ENCODE data around the gene TUBB4A. TPM values are rescaled to one million over a fixed set of nuclear protein-coding genes. Genes with fewer than 3 reads are reported as not detected.
A peak's percentile ranks its signal among the peaks of the same experiment; 100 is the strongest.
"Not testable (repeated sequence)": the region's sequence is repeated elsewhere in the genome, so short reads cannot be mapped to it uniquely, and the experiment has no call there.

The TUBB4A gene
- total and polyA plus RNA-seq, 2 experiments from 2014 or later = 4.4 to 7.3 TPM

DNA sequence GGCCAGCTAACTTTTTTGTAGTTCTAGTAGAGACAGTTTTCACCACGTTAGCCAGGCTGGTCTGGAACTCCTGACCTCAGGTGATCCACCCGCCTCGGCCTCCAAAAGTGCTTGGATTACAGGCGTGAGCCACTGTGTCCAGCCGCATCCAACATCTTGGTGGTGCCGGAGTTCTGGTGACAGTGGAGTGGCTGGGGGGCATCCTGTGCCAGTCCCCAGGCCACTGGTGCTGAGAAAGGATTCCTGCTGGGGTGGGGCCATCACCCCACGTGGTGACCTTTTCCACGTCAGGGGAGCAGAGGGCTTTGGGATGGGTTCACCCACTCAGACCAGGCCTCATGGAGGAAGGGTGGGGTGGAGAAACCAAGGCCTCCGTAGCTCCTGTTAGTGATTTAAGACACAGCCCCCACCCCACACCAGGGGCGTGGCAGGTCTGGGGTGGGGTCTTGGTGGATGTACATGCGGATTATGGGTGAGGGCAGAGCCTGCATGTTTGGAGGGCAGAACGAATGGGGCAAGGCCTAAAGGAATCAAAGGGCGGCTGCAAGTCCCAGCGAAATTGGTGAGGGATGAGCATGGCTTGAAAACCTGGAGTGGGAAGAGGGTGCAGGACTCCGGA is 12.9 kb upstream of the TUBB4A start:
- no peaks in the 10 kb centered on the region for H3K4me1 ChIP-seq (ENCODE audit: insufficient read depth)
- H2AFZ ChIP-seq = no peak overlapping the region
- no peak overlapping the region for H3K4me3 ChIP-seq
- DNase-seq (ENCODE audit: low spot score) = no peak
- no peaks in the 10 kb centered on the region for H4K20me1 ChIP-seq (ENCODE audit: insufficient read depth, poor library complexity, severe bottlenecking)
- H3K9me2 ChIP-seq (replicated peaks; ENCODE audit: insufficient read depth) = no peaks in the 10 kb centered on the region
- H3K4me2 ChIP-seq = no peak overlapping the region
- no peaks in the 10 kb centered on the region for H3K79me2 ChIP-seq
- H3K27ac ChIP-seq = no peak overlapping the region
- no peaks in the 10 kb centered on the region for H3K9me3 ChIP-seq (ENCODE audit: low read depth)
- 95% methylated on average over 15 of the region's 15 CpGs for WGBS (ENCODE audit: low lambda C conversion rate, missing lambda C conversion rate)
- H3K36me3 ChIP-seq (replicated peaks; ENCODE audit: insufficient read depth, low read depth) = no peaks in the 10 kb centered on the region
- TF ChIP-seq EZH2phosphoT487 (IDR thresholded peaks at IDR 0.05; ENCODE audit: low read depth, severe bottlenecking, unreplicated experiment) = no peak
- TF ChIP-seq, protein P1, sequence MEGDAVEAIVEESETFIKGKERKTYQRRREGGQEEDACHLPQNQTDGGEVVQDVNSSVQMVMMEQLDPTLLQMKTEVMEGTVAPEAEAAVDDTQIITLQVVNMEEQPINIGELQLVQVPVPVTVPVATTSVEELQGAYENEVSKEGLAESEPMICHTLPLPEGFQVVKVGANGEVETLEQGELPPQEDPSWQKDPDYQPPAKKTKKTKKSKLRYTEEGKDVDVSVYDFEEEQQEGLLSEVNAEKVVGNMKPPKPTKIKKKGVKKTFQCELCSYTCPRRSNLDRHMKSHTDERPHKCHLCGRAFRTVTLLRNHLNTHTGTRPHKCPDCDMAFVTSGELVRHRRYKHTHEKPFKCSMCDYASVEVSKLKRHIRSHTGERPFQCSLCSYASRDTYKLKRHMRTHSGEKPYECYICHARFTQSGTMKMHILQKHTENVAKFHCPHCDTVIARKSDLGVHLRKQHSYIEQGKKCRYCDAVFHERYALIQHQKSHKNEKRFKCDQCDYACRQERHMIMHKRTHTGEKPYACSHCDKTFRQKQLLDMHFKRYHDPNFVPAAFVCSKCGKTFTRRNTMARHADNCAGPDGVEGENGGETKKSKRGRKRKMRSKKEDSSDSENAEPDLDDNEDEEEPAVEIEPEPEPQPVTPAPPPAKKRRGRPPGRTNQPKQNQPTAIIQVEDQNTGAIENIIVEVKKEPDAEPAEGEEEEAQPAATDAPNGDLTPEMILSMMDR (IDR thresholded peaks at IDR 0.05; ENCODE audit: poor library complexity) = no peak
- no peak for TF ChIP-seq EZH2 (IDR thresholded peaks at IDR 0.05; ENCODE audit: borderline replicate concordance)
- H3K27me3 ChIP-seq = no peaks in the 10 kb centered on the region

DNA sequence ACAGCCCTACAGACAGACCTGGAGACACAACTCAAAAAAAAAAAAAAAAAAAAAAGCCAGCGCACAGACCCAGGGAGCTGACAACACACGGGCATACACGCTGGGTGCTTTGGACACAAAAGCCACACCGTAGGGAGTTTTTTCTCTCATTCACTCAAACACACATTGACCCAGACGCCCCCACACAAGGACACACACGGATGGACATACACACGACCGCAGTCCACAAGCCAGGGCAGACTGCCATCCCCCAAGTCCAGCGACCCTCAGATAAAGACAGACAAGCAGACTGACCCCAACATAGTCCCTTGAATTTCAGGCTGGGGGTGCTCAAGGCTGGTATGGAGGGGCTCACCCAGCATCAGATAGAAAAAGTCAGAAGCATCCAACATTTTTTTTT is 12.0 kb upstream of the TUBB4A start:
- H3K4me3 ChIP-seq = no peak overlapping the region
- H4K20me1 ChIP-seq (ENCODE audit: insufficient read depth, poor library complexity, severe bottlenecking) = no peaks in the 10 kb centered on the region
- H3K36me3 ChIP-seq (replicated peaks; ENCODE audit: insufficient read depth, low read depth) = no peaks in the 10 kb centered on the region
- DNase-seq (ENCODE audit: low spot score) = no peak
- no peaks in the 10 kb centered on the region for H3K79me2 ChIP-seq
- H3K4me2 ChIP-seq = no peak overlapping the region
- no peak for TF ChIP-seq EZH2phosphoT487 (IDR thresholded peaks at IDR 0.05; ENCODE audit: low read depth, severe bottlenecking, unreplicated experiment)
- H3K9me2 ChIP-seq (replicated peaks; ENCODE audit: insufficient read depth) = no peaks in the 10 kb centered on the region
- H3K4me1 ChIP-seq (ENCODE audit: insufficient read depth) = no peaks in the 10 kb centered on the region
- H2AFZ ChIP-seq = no peak overlapping the region
- H3K27ac ChIP-seq = peak overlapping the region; percentile 82
- 80% methylated on average over 9 of the region's 9 CpGs for WGBS (ENCODE audit: low lambda C conversion rate, missing lambda C conversion rate)
- no peaks in the 10 kb centered on the region for H3K27me3 ChIP-seq
- H3K9me3 ChIP-seq (ENCODE audit: low read depth) = no peaks in the 10 kb centered on the region

- H3K9me3 ChIP-seq (ENCODE audit: low read depth) = no peaks in the 10 kb centered on the region
- no peaks in the 10 kb centered on the region for H3K79me2 ChIP-seq
- H3K9me2 ChIP-seq (replicated peaks; ENCODE audit: insufficient read depth) = no peaks in the 10 kb centered on the region
- H3K4me1 ChIP-seq (ENCODE audit: insufficient read depth) = no peaks in the 10 kb centered on the region
- DNase-seq (ENCODE audit: low spot score) = no peak
- H2AFZ ChIP-seq = no peak overlapping the region
- TF ChIP-seq EZH2phosphoT487 (IDR thresholded peaks at IDR 0.05; ENCODE audit: low read depth, severe bottlenecking, unreplicated experiment) = no peak
- TF ChIP-seq, protein P1 (IDR thresholded peaks at IDR 0.05; ENCODE audit: poor library complexity) = no peak
- no peak for TF ChIP-seq EZH2 (IDR thresholded peaks at IDR 0.05; ENCODE audit: borderline replicate concordance)
- no peak overlapping the region for H3K27ac ChIP-seq
- no peaks in the 10 kb centered on the region for H4K20me1 ChIP-seq (ENCODE audit: insufficient read depth, poor library complexity, severe bottlenecking)
- H3K27me3 ChIP-seq = no peaks in the 10 kb centered on the region
- no peak overlapping the region for H3K4me3 ChIP-seq
- no peaks in the 10 kb centered on the region for H3K36me3 ChIP-seq (replicated peaks; ENCODE audit: insufficient read depth, low read depth)
- no peak overlapping the region for H3K4me2 ChIP-seq
- 77% methylated on average over 7 of the region's 7 CpGs for WGBS (ENCODE audit: low lambda C conversion rate, missing lambda C conversion rate)
These were observed 8.5 kb upstream of the TUBB4A start for GRCh38 chr19:6510618-6511017.

GRCh38 chr19:6509118-6509971 is 7.2 kb upstream of the TUBB4A start:
- Histone ChIP-seq H3K4me3 (no peak overlapping the region), H3K27me3 (no peaks in the 10 kb centered on the region), H2AFZ (no peak overlapping the region), H3K9me3 (ENCODE audit: low read depth) (no peaks in the 10 kb centered on the region), H3K27ac (no peak overlapping the region), H4K20me1 (ENCODE audit: insufficient read depth, poor library complexity, severe bottlenecking) (no peaks in the 10 kb centered on the region), H3K4me1 (ENCODE audit: insufficient read depth) (no peaks in the 10 kb centered on the region), H3K79me2 (no peaks in the 10 kb centered on the region), H3K9me2 (replicated peaks; ENCODE audit: insufficient read depth) (no peaks in the 10 kb centered on the region), H3K36me3 (replicated peaks; ENCODE audit: insufficient read depth, low read depth) (no peaks in the 10 kb centered on the region), H3K4me2 (no peak overlapping the region)
- peak; percentile 45 for DNase-seq (ENCODE audit: low spot score)
- 79% methylated on average over 20 of the region's 20 CpGs for WGBS (ENCODE audit: low lambda C conversion rate, missing lambda C conversion rate)
- TF ChIP-seq, protein P1 (IDR thresholded peaks at IDR 0.05; ENCODE audit: poor library complexity) = no peak
- no peak for TF ChIP-seq EZH2phosphoT487 (IDR thresholded peaks at IDR 0.05; ENCODE audit: low read depth, severe bottlenecking, unreplicated experiment)

GRCh38 chr19:6508028-6508771 is 6.1 kb upstream of the TUBB4A start:
- not testable (repeated sequence) for H2AFZ ChIP-seq; H3K9me2 ChIP-seq (replicated peaks; ENCODE audit: insufficient read depth); H3K4me2 ChIP-seq; H3K27me3 ChIP-seq; H3K4me3 ChIP-seq; H3K4me1 ChIP-seq (ENCODE audit: insufficient read depth); H3K79me2 ChIP-seq; H3K27ac ChIP-seq; H4K20me1 ChIP-seq (ENCODE audit: insufficient read depth, poor library complexity, severe bottlenecking); DNase-seq (ENCODE audit: low spot score); H3K9me3 ChIP-seq (ENCODE audit: low read depth); H3K36me3 ChIP-seq (replicated peaks; ENCODE audit: insufficient read depth, low read depth)
- 89% methylated on average over 9 of the region's 9 CpGs for WGBS (ENCODE audit: low lambda C conversion rate, missing lambda C conversion rate)
